GM10266 (cell line): Measurements from ENCODE around the gene TSPAN11.

Source experiments
- DNase-seq: peaks from one replicate; pipeline ENCODE4 v3.0.0; 2012; ENCODE audit errors: extremely low spot score
- CTCF ChIP-seq: IDR thresholded peaks from 2 replicates; pipeline ENCODE4 v1.5.1; 2012; ENCODE audit warnings: mild to moderate bottlenecking, low read depth; ENCODE audit not compliant: control insufficient read depth, insufficient read depth; ENCODE audit errors: missing control alignments

TSPAN11 gene

GRCh38 chr12:31006416-31007152 is 80.0 kb downstream of the TSPAN11 start:
- TF ChIP-seq CTCF, result no peak
- DNase-seq, result no peak

GRCh38 chr12:31007153-31007495 is 80.6 kb downstream of the TSPAN11 start:
- no peak for DNase-seq

GRCh38 chr12:31007636-31008175 is 81.2 kb downstream of the TSPAN11 start:
- no peak for TF ChIP-seq CTCF
- DNase-seq, result no peak

More at GRCh38 chr12:31007153-31007495, 80.6 kb downstream of the TSPAN11 start:
- no peak for TF ChIP-seq CTCF

GRCh38 chr12:31008241-31008761 is 81.8 kb downstream of the TSPAN11 start:
- no peak for TF ChIP-seq CTCF
- DNase-seq, result no peak

GRCh38 chr12:31008961-31009840 is 82.7 kb downstream of the TSPAN11 start:
- DNase-seq, result no peak
- TF ChIP-seq CTCF, result no peak

GRCh38 chr12:31009976-31010375 is 83.4 kb downstream of the TSPAN11 start:
- no peak for DNase-seq
- no peak for TF ChIP-seq CTCF
